LNCAP (cell line): ENCODE data around the gene SNTA1.

ENCODE experiments used
- CTCF ChIP-seq: fragments of 450-650 bp; IDR thresholded peaks from 2 replicates; pipeline ENCODE4 v1.5.1; 2017; ENCODE audit warnings: mild to moderate bottlenecking

The SNTA1 gene

GRCh38 chr20:33443512-33444239 lies at the start of gene SNTA1:
SNTA1 (minus strand) TSS chr20:33443763; CDS start chr20:33443620, 143 bp downstream.
- TF ChIP-seq CTCF, result no peak

- no peak for TF ChIP-seq CTCF
These were observed 47.5 kb upstream of the SNTA1 start for GRCh38 chr20:33490934-33491656.

- TF ChIP-seq CTCF, result no peak
These were observed 46.7 kb upstream of the SNTA1 start, which contains the start of gene CBFA2T2 for GRCh38 chr20:33490023-33490933. CBFA2T2 (plus strand) TSS chr20:33490096; CDS start chr20:33490268, 172 bp downstream.

- TF ChIP-seq CTCF, result no peak
These were observed 46.0 kb upstream of the SNTA1 start for GRCh38 chr20:33489495-33490022.

- no peak for TF ChIP-seq CTCF
These were observed 44.6 kb upstream of the SNTA1 start for GRCh38 chr20:33488201-33488600.

- TF ChIP-seq CTCF, result no peak
These were observed 39.0 kb upstream of the SNTA1 start for GRCh38 chr20:33482581-33482980.

GRCh38 chr20:33481431-33481941 lies 37.9 kb upstream of the SNTA1 start:
- TF ChIP-seq CTCF, result no peak
